Embryonic facial prominence (tissue), 1 donor: Measurements from ENCODE around the gene STUB1.
"Not testable (repeated sequence)": the region's sequence is repeated elsewhere in the genome, so short reads cannot be mapped to it uniquely, and the experiment has no call there.

ENCODE experiments used
- DNase-seq: peaks from one replicate; pipeline ENCODE4 v3.0.0-alpha.2; 2016; ENCODE audit errors: extremely low spot score

The STUB1 gene

DNA sequence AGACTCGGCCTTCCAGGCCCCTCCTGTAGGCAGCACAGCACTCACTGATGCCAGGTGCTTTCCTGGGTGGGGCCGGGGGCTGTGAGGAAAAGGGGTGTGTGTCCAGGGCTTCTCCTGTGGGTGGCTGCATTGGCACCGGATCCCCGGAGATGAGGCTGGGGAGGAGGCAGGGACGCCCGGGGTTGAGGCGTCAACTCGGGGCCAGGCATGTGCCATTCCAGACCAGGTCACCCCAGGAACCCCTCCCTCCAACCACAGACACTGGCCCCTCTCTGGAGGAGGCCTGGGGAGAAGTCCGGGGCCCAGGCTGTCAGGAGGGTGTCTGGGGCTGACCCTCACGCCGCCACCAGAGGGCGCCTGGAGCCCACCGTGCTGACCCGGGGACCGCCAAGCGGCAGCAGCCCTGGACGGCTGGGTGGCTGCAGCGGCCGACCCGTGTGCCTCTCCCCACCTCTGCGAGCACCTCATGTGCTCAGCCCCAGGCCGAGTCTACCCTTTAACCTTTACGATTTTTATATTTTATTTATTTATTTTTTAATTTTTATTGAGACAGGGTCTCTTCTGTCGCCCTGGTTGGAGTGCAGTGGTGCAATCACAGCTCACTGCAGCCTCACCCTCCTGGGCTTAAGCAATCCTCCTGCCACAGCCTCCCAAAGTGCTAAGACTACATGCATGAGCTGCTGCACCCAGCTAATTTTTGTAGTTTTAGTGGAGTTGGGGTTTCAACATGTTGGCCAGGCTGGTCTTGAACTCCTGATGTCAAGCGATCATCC lies 31.5 kb downstream of the STUB1 start:
- DNase-seq, result no peak

DNA sequence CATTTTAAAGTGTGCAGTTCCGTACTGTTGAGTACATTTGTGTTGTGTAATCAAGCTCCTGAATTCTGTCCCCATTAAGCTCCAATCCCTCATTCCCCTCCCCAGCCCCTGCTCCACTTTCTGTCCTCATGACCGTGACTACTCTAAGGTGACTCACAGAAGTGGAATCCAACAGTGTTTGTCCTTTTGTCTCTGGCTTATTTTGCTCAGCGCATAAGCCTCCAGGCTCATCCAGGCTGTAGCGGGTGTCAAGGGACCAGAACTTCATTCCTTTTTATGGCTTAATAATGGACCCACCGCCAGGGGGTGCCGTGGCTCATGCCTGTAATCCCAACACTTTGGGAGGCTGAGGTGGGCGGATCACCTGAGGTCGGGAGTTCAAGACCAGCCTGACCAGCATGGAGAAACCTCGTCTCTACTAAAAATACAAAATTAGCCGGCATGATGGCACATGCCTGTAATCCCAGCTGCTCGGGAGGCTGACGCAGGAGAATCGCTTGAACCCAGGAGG lies 32.6 kb downstream of the STUB1 start:
- DNase-seq, result not testable (repeated sequence)

DNA sequence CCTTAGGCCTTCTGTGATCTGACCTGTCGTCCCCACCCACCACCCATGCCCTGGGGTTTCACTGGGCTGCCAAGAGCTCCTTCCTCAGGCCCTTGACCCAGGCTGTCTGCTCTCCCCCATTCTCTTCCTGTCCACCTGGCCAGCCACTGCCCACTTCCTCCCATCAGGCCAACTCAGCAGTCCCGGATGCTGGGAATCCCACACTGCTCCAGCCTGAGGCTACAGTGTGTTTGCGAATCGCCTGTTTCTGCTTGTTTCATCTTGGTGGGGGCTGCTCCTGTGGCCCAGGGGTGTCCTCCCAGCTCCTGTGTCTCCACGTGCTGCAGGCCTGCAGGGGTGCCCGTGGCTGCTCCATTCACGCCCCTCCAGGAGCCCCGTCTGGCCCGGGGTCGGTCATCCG lies 33.9 kb downstream of the STUB1 start:
- DNase-seq, result no peak

DNA sequence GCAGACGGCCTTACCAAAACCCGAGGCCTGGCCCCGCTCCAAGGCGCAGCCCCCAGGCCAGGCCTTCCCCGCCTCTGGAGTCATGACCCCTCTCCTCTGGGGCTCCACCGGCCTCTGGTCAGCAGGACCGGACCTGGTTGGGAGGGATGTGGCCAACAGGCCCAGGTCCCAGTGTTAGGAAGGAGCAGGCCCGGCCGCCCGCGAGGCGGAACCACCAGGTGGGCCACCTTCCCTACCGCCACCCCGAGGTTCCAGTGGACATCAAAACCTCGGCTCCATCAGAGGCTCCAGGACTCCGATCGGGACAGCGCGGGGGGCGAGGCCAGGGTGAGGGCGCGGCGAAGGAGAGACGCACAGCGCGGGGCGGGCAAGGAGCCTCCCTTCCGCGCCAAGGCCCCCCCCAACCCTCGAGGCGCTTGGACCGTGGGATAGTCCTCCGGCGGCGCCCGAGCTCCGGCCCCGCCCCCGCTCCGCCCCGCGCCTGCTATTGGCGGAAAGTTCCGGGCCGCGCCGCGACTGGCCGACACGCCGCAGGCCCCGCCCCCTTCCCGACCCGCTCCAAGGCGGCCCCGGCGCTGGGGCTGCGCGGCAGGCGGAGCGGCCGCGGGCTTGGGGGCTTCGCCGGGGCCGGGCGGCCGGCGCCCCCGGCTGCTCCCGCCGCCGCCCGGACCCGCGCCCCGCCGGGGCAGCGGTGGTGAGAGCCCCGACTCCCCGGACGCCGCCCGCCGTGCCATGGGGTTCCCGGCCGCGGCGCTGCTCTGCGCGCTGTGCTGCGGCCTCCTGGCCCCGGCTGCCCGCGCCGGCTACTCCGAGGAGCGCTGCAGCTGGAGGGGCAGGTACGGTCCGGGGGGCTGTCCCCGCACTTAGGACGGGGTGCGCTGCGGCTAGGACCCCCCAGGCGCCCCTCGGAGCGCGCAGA lies 34.6 kb downstream of the STUB1 start, which contains the start of gene METRN:
Gene METRN (plus strand): TSS at position 561 of the 919 bp plus-strand sequence. CDS start 172 bp downstream, at position 733.
- peak; percentile 64 for DNase-seq

DNA sequence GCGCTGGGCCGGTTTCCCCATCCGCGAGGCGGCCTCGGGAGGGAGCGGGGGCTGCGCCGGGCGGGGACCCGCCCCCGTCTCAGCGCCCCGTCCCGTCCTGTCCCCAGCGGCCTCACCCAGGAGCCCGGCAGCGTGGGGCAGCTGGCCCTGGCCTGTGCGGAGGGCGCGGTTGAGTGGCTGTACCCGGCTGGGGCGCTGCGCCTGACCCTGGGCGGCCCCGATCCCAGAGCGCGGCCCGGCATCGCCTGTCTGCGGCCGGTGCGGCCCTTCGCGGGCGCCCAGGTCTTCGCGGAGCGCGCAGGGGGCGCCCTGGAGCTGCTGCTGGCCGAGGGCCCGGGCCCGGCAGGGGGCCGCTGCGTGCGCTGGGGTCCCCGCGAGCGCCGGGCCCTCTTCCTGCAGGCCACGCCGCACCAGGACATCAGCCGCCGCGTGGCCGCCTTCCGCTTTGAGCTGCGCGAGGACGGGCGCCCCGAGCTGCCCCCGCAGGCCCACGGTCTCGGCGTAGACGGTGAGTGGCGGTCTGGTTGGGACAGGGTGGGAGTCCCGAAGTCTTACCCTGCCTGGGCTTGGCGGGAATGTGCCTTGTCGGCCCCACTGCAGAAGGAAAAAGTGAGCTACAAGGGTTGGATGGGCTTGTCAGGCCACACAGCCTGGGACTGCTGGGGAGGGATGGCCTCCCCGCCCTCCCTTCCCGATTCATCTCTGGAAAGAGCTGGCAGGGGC lies 35.4 kb downstream of the STUB1 start:
- no peak for DNase-seq

DNA sequence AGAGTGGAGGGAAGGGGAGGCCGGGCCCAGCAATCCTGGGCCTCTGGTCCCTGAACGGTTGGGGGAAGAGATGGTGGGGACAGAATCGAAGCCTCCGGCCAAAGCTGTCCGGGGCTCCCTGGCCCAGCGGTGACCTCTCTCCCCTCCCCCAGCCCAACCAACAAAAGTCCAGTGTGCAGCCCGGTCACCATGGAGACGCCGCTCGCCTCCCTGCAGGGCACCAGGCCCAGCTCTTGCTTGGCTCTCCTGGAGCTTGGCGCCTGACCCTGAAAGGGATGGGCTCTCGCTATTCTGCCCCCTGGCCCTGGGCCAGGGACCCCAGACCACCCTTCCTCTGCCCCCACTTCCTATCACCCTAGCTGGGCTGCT lies 36.0 kb downstream of the STUB1 start:
- DNase-seq, result no peak

DNA sequence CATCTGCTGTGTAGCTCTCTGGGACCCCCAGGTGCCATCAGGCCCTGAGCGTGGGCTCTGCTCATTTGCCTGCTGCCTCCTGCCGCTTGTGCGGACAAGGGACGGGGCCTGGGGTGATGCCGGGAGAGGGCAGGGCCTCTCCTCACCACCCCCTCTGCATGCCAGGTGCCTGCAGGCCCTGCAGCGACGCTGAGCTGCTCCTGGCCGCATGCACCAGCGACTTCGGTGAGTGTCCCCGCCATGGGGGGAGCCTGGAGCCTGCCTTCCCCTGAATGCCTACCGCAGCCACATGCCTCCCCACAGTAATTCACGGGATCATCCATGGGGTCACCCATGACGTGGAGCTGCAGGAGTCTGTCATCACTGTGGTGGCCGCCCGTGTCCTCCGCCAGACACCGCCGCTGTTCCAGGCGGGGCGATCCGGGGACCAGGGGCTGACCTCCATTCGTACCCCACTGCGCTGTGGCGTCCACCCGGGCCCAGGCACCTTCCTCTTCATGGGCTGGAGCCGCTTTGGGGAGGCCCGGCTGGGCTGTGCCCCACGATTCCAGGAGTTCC lies 36.6 kb downstream of the STUB1 start:
- no peak for DNase-seq

DNA sequence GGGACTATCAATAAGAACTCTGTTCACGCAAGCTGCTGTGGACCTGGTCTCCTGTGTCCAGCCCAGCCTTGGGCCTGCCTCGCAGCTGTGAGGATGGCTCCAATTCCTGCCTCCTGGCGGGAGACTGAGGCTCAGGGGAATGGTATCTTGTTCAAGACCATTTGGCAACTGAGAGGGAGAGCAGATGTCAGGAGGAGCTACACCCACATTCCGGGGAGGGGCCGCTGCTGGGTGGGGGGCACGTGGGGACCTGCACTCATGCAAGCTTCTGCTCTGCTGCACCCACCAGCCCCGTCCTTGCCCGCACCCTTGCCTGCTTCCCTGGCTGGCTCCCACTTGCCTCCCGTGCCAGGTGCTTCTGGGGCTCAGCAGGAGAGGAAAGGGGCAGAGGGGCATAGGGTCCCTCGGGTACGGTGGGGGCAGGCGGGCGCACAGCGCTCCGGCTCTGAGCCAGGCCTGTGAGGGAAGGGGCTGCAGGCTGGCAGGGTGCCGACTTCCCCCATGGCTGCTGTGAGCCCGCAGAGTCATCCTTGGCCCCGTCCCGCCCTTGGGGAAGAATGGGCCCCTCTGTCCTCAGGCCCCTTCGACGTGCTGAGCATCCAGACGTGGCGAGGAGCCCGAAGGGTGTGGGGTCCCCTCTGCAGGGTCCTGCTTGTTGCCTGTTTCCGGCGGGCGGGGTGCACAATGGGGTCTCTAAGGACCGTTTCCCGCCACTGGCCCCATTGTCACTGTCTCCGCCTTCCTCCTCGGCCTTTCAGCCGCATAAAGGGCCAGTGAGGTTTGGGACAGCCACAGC lies 37.4 kb downstream of the STUB1 start:
- no peak for DNase-seq

DNA sequence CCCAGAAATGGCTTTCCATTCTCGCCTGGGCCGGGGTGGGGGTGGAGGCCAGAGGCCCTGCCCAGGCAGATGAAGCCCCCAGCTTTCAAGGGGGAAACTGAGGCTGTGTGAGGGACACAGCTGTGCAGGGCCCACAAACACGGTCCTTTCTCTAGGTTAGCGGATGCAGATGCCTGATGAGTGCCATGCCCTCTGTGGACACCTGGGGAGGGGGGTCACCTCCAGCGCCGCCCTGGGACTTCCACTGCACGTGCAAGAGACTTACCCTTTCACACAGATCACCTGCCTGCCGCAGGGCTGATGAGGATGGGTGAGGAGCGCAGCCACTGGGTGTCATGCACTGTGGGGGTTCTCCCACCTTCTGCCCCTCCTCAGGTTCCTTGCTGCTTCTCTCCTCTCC lies 38.2 kb downstream of the STUB1 start:
- no peak for DNase-seq

DNA sequence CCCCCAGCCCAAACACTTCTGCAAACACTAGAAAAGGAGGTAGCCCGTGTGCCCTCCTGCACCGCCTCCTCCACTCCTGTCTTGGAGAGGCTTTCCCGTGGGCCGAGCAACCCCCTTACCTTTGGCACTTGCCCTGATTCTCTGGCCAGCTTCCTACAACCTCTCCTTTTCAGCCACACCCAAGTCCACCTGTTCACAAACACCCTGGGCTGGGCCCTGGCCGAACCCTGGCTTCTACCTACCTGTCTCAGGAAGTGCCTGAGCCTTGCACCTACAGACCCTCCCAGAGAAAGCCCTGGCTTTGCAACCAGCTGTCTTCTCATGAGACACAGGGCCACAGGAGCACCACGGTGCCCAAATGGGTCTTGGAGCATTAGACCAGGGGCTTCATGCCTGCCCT lies 38.7 kb downstream of the STUB1 start:
- DNase-seq, result no peak

DNA sequence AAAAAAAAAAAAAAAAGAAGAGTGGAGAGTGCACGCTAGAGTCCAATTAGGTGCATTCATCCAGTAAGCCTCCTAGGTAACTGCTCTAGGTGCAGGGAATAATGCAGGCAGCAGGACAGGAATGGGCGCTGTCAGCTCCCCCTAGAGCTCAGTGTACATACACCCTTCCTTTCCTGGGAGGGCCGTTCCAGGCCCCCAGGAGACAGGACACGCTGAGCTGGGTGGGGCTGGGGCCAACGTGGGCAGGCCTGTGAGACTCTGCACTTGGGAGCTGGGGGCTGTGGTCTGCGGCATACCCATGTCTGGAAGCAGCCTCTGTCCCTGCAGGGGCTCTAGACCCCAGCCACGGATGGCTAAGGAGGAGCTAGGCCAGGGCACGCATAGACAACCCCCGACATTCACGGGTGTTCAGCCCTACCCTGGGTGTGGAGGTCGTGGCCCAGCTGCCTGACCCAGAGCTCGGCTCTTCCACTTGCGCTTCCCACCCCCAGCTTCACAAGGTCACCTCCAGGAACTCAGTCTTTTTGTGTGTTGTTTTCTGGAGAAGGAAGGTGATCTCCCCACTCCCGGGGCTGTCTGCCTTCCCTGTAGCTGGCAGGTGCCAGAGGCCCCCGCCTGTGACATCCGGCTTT lies 39.7 kb downstream of the STUB1 start:
- DNase-seq, result no peak

DNA sequence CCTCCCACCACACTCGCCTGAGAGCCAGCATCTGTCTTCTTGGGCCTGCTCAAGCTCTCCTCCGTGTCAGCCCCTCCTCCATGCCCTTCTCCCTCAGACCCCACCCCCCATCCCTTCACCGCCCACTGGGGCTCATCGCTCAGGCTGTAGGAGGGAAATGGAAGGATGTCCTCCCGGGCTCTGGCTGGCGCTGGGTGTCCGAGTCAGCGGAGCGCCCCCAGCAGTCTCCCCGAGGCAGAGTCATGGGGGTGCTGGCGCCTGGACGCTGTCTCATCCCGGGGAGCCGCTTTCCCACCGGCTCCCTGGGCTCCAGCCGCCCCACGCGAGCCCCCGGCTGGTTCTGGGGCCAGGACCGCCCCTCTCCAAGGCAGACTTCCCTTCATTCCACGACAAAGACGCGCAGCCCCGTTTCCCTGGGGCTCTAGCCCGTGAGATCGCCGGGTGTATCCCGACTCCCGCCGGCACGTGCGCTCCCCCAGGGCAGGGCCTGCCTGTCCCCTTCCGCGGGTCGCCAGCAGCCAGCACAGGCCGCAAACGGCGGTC lies 40.3 kb downstream of the STUB1 start:
- DNase-seq, result no peak

DNA sequence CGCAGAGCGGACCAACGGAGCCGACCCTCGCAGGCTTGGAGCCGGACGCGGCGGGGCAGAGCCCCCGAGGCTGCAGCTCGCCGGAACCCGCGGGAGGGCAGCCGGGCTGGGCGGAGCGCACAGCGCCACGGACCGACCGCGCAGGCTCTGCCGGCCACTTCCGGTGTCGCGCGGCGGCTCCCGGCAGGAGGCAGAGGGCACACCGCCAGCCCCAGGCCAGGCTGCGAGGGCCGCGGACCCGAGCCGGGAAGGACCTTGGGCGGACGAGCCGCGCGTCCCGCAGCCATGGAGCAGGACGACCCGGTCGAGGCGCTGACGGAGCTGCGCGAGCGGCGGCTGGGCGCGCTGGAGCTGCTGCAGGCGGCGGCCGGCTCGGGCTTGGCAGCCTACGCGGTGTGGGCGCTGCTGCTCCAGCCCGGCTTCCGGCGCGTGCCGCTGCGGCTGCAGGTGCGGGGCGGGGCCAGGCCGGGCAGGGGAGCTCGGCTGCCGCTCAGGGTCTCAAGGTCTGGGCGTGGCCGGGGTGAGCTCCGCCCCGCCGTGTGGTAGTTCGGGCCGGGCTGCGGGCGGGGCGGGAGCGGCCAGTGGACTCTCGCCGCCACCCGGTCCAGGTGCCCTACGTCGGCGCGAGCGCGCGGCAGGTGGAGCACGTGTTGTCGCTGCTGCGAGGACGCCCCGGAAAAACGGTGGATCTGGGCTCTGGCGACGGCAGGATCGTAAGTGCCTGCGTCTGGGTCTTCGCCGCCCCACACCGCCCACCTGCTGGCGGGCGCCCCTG lies 41.0 kb downstream of the STUB1 start, which contains the start of gene ANTKMT:
Gene ANTKMT (plus strand): TSS at position 157 of the 775 bp plus-strand sequence. CDS start 129 bp downstream, at position 286.
- DNase-seq, result peak; percentile 37

DNA sequence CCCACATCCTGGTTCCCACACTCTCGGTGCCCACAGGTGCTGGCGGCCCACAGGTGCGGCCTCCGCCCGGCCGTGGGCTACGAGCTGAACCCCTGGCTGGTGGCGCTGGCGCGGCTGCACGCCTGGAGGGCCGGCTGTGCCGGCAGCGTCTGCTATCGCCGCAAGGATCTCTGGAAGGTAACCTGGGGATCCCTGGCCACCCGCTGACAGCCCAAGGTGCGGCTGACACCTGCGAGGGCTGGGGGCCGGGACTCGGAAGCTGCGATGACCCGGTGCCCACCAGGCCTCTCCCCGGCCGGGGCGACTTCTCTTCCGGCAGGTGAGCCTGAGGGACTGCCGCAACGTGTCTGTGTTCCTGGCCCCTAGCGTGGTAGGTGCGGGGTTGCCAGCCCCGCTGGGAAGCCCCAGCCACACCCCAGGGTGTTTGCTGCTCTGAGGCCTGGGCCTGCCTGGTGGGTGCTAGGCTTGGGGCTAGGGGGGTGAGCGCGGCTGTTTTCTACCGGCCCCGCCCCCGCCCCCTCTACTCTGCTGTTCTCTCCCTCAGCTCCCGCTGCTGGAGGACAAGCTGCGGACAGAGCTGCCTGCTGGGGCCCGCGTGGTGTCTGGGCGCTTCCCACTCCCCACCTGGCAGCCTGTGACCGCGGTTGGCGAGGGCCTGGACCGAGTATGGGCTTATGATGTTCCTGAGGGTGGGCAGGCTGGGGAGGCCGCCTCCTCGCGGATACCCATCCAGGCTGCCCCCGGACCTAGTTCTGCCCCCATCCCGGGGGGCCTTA lies 41.7 kb downstream of the STUB1 start:
- no peak for DNase-seq

DNA sequence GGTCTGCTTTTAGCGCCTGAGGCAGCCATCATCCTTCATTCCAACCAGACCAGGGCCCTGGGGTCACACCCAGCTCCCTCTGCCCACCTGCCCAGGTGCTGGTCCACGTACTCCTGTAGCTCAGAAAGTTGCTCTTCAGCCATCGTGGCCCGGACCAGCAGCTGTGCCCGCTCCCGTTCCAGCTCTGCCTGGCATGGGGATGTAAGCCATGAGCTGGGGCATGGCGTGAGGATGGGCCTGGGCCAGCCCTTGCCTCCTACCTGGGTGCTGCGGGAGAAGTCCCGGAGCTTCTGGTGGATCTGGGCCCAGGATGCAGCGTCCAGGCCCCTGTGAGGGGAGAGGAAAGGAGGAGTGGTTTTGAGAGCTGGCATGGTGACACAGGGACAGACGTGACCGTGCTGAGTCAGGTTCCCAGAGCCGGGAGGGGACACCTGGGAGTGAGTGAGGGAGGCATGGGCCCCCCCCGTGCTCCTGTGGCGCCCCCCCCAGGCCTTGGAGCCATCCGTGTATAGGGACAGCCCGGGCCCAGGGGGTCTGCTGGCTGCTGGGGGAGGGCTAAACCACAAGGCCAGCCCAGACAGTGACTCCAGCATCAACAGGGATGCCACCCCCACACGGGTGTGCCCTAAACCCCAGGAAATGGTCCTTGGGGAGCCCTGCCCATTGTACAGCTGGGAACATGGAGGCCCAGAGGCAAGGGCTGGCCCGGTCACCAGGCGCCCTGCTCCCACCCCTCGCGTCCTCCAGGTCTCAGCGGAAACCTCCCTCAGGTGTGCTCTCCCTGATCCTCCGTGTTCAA lies 42.8 kb downstream of the STUB1 start:
- DNase-seq, result no peak

DNA sequence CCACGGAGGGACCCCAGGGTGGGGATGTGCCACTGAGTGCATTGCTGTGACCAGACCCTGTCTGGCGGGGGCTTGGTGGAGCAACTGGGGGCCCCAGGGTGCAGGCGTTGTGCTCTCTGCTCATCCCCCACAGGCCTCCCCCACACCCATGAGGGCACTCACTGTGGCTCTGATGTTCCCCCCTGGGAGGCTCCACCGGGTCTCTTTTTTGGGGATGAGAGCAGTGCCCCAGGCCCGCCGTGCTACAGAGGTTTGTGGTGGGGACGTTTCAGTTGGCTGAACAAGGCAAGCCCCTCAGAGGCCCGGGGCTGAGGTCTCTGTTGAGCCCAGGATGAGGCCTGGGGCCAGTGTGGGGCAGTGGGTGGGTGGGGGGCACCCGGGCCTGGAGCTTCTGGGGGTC lies 43.5 kb downstream of the STUB1 start:
- no peak for DNase-seq
